Keratinocyte (primary cell): ENCODE measurements around the gene CAPZB.

ENCODE experiments used
- EZH2 ChIP-seq: IDR thresholded peaks from one replicate; pipeline ENCODE4 v1.6.1; 2012; ENCODE audit warnings: inconsistent platforms, mild to moderate bottlenecking, low read length, moderate library complexity
- TF ChIP-seq, protein P1 (sequence below), 3 experiments: IDR thresholded peaks in 1 of 3; conservative IDR thresholded peaks in 1 of 3; optimal IDR thresholded peaks in 1 of 3; 2 replicates in 2 of 3; 3 replicates in 1 of 3; pipeline versions ENCODE3 to v1.5.1; 2011; ENCODE audit warnings: low read length in 3 of 3, mild to moderate bottlenecking in 3 of 3, moderate library complexity in 2 of 3, control low read depth in 1 of 3, inconsistent platforms in 1 of 3; ENCODE audit not compliant: insufficient read depth in 2 of 3; ENCODE audit errors: extremely low read depth in 1 of 3

DNA sequence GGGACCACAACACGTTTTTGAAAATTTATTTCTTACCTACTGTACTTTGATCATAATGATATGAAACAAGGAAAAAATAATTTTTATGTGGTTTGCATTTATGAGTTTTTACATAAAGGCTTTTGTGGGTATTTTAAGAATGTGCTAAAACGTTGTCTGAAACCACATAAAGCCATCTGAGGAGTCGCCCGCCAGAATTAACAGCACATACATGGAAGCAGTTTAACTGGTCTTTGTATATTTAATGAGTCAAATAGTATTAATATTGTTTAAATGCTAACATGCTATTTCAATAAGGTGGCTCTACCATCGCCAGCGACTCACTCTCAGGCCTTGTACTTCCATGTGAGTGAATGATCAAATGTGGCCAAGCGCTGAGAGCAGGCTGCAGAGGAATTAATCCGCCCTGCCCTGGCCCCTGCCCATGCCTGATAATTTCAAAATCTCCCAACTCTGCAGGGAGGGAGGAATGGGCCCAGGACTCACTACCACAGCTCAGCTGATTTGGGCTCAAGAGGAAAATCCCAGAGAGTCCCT lies 123.7 kb downstream of the CAPZB start:
- TF ChIP-seq, protein P1, sequence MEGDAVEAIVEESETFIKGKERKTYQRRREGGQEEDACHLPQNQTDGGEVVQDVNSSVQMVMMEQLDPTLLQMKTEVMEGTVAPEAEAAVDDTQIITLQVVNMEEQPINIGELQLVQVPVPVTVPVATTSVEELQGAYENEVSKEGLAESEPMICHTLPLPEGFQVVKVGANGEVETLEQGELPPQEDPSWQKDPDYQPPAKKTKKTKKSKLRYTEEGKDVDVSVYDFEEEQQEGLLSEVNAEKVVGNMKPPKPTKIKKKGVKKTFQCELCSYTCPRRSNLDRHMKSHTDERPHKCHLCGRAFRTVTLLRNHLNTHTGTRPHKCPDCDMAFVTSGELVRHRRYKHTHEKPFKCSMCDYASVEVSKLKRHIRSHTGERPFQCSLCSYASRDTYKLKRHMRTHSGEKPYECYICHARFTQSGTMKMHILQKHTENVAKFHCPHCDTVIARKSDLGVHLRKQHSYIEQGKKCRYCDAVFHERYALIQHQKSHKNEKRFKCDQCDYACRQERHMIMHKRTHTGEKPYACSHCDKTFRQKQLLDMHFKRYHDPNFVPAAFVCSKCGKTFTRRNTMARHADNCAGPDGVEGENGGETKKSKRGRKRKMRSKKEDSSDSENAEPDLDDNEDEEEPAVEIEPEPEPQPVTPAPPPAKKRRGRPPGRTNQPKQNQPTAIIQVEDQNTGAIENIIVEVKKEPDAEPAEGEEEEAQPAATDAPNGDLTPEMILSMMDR (optimal IDR thresholded peaks at IDR 0.05 in 1 of 3, IDR thresholded peaks at IDR 0.05 in 1 of 3, conservative IDR thresholded peaks at IDR 0.05 in 1 of 3; ENCODE audit: extremely low read depth in 1 of 3, insufficient read depth in 2 of 3, low read length in 3 of 3): no peak
- no peak for TF ChIP-seq EZH2
